Ammon's horn (tissue), 1 donor: ENCODE measurements around the gene C5orf52.
A peak's percentile ranks its signal among the peaks of the same experiment; 100 is the strongest.
"Not testable (repeated sequence)": the region's sequence is repeated elsewhere in the genome, so short reads cannot be mapped to it uniquely, and the experiment has no call there.

Experiments used
- DNase-seq: peaks from one replicate; pipeline ENCODE4 v3.0.0-alpha.2; 2016; ENCODE audit warnings: low spot score

C5orf52 gene

DNA sequence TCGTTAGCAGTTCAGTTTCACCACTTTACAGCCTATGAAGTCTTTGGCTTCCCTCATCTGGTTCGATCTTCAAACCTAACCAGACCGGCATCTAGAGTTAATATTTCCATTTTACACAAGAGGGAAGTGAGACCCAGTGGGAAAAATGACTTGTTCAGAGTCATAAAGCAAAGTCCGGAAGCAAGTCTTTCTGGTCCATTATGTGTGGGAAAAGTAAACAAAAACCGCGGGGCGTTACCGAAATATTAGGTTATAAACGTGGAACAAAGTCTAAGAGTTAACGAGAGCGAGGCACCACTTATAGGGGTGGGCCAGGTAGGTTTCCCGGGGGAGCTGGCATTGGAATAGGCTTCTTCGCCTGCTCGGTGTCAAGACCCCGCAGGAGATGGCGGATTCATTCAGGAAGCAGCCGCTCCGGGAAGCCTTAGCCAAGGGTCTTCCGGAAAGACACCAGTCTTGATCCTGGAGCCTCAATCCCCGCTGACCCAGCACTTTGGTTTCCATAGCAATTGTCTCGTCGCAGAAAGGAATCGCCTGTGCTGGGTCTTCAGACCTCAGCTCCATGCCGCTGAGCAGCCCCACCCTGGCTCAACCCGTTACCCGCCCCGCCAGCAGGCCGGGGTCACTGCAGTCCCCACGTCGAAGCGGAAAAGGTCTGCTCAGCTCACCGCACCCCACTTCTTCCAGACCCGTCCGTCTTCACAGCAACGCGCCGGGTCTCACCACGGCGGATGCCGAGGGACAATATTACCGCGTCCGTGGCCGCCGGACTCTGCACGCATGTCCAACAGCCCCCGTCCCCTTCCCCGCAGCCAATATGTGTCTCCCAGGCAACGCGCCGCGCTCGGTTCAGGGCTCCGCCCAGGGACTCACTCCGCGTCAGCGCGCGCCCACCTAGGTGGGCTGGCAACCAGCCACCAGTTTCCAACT is at the start of gene C5orf52:
Gene C5orf52, plus strand, starts transcription at position 872 of the 930 bp plus-strand sequence. CDS start 82 bp downstream, outside the sequence.
- DNase-seq, result peak; percentile 17

DNA sequence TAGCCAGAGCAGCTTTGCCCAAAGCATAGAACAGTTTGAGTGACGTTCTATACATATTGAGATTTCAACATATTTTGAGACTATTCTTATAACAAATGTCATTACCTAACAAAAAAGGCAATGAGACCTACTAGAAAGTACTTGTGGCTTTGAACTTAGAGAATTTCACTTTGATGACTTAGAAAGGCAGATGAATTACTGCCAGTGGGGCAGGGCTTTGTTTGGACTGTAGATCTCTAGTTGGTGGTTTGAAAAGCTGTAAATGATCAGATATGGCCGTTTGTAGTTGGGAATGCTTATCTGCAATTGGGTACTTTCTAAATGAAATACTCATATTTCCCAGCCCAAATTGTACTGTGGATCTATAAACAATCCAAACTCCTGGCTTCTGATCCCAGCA is 47.2 kb upstream of the C5orf52 start:
- DNase-seq, result no peak

DNA sequence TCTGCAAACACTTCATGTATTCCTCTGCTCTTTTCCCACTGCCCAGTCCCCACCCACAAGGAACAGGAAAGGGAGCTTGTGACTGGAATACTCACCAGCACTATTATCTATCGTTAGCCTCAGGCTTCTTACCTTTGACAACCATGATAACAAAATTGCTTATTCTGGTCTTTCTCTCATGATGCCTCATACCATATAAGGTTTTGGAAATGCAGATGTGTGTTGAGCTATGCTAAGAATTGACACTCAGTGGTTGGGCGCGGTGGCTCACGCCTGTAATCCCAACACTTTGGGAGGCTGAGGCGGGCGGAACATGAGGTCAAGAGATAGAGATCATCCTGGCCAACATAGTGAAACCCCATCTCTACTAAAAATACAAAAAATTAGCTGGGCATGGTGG is 44.5 kb upstream of the C5orf52 start:
- no peak for DNase-seq

DNA sequence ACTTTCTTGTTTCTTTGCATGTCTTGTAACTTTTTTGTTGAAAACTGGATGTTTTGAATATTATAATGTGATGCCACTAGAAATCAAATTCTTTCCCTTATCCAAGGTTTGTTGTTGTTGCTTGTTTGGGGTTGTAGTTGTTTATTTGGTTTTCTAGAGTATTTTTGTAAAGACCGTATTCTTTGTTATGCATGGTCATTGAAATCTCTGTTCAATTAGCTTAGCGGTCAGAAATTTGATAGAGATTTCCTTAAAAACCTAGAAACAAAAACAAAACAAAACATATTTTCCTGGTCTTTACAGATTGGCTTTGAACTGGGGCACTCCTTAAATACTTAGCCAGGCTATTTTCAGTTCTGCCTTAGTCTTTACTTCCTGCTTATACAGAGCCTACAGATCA is 41.0 kb upstream of the C5orf52 start:
- no peak for DNase-seq

DNA sequence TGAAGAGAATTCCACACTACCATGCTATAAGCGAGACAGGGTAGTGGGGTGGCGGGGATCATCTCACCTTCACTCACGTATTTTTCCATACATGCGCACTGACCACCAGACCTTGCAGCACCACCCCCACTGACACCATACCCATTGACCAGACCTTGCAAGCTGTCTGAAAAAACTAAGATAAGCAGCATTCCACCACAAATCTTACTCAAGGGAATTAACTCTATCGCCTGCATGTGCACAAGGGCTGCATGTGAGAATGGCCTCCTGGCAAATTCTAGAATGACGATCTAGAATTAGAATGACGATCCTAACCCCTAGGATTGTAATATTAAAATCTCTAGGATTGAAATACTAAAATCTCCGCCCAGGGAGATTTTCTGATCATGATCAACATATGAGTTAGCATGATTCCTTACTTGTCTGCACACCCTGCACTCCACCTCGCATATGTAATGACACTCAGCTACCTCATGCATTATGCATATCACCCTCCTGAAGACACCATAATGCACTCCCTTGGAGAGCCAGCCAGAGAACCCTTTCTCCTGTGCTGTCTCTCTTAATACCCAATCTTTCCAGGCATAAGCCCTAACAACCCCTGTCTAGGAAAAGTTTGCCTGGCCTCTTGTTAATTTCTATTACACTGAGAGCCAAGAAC is 30.8 kb upstream of the C5orf52 start:
- no peak for DNase-seq

DNA sequence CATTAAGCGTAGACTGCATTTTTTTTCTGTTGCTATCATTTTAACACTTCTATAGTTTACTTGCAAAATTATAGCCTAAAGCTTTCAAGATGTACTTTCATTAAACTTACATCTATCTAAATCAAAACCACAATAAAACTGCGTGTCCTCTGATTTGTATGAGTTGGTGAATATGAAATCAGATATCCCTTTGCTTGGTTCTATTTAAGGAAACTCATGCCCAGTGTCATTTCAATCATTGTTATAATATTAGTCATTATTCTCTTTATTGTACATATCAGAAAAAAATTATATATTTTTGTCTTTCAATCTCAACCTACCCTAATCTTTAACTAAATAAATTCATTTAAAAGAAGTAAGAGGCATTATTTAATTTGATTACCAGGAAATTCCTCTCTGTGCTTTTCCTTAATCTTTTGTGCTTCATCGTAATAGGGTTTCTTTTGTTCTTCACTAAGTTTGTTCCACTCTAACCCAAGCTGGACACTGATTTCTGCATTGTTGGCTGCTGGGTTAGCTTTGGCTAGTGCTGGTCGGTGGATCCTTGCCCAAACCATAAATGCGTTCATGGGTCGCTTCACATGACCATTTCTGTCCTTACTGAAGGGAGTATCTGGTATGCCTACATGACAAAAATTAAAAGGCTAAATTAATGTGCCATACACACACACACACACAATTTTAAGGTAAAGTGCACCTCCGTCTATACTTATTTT is 22.9 kb upstream of the C5orf52 start:
- DNase-seq, result no peak

DNA sequence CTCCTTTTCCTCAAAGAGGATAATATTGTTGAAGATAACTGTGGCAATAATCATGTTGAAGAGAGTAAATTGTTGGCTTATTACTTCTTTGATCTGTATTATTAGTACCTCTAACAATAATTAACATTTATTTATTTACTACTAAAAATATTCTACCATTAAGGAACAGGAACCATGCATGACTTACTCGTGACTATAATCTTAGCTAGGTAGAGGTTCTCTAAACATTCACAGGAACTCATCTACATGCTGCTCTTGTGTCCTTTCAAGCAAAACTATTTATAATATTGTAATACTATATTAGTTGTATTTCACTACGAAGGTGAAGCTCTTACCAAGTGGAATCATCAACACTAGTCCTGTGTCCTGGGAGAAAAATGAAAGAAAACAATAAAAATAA is 22.2 kb upstream of the C5orf52 start:
- DNase-seq, result no peak

DNA sequence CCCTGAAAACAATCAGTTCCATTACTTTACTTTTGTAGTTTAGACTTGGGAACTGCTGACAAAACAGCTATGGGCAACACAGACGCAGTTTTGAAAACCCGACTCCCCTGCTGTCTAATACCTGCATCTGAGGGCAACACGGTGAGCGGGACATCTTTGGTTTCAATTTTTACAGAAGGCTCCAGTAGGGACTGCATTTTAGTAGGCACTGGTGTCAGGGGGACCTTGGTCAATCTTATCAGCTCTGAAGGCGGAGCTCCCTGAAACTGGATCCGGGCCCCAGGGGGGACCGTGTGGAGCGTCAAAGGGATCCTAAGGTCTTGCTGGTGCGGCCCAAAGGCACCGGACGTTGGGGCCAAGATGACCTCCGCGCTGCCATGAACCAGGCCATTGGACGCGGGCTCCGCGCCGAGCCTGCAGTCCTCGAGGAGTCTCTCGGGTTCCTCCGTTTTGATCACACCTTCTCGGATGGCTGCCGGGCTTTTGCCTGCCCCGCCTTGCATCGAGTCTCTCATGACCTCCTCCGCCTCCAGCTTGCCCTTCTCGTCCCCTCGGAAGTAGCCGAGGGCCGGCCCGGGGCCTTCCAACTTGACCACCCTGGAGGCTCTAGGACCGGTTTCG is 20.2 kb upstream of the C5orf52 start:
- DNase-seq, result no peak

DNA sequence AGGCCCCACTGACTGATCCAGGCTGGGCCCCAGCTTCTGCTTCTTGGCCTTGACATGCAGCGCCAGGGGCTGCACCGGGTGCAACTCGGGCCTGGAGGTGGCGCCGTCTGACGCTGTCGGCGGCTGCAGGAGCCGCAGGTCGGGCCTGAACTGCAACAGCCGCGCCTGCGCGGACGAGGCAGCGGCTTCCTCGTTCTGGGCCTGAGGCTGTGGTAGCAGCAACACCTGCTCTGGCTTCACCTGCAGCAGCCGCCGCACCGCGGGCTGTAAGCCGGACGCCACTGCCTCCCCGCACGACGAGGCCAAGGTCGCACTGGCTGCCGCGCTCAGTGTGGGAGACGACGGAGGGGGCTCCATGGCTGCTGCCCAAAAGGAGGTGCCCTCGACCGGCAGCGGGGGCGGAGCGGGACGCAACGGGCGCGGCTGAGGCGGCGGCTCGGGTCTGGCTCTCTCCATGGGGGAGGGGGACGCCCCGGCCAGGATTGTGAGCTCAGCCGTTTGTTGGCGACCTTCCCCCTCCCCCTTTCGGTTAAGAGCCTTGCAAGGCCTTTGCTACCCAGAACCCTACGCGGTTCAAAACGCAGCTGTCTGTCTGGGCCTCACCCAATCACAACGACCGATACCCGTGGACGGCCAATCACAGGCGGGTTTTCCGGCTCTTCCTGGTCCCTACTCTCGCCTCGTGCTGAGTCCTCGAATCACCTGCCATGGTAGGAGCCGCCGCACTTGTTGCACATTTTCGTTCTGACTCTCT is 19.5 kb upstream of the C5orf52 start:
- DNase-seq, result peak; percentile 15

DNA sequence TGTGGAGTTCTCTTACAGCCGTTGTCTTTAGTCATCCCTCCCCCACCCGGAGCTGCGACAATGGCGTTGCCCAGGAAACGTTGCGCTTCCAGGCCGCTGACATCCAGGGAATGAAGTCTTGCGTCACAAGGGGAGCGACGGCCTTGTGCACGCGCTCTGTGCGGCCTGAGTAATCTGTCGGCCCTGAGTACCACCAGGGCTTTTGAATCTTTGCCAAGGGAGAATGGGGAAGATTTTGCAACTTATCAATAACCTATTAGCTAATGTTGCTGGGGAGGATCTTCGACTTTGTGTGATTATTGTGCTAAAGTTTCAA is 19.0 kb upstream of the C5orf52 start, which contains the start of gene SOX30:
Gene SOX30, minus strand, starts transcription at position 62 of the 316 bp plus-strand sequence. CDS start 360 bp downstream, outside the sequence.
- no peak for DNase-seq

DNA sequence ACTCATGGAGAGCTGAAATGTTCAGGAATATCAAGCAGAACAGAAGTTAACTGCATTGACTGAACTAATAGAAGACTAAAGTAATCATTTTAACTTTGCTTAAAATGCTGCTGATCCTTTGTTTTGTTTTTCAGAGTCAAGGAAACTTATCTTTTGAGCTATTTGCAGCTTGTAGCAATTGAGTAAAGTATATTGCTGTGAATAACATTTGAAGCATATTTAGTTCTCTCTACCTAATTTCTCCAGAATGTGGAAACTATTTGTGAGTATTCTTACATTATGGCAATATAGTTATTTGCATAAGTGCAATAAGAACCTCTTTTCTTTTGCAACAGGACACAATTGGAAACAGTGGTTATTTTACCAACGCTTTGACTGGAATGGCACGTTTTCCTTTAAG is 13.8 kb upstream of the C5orf52 start:
- no peak for DNase-seq

DNA sequence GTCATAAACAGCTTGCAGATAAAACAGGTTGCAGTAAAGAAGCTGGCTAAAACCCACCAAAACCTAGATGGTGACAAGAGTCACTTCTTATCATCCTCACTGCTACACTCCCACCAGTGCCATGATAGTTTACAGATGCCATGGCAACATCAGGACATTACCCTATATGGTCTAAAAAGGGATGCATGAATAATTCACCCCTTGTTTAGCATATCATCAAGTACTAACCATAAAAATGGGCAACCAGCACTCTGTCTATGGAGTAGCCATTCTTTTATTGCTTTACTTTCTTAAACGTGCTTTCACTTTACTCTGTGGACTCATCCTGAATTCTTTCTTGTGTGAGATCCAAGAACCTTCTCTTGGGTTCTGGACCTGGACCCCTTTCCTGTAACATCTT is 12.4 kb upstream of the C5orf52 start:
- DNase-seq, result no peak

DNA sequence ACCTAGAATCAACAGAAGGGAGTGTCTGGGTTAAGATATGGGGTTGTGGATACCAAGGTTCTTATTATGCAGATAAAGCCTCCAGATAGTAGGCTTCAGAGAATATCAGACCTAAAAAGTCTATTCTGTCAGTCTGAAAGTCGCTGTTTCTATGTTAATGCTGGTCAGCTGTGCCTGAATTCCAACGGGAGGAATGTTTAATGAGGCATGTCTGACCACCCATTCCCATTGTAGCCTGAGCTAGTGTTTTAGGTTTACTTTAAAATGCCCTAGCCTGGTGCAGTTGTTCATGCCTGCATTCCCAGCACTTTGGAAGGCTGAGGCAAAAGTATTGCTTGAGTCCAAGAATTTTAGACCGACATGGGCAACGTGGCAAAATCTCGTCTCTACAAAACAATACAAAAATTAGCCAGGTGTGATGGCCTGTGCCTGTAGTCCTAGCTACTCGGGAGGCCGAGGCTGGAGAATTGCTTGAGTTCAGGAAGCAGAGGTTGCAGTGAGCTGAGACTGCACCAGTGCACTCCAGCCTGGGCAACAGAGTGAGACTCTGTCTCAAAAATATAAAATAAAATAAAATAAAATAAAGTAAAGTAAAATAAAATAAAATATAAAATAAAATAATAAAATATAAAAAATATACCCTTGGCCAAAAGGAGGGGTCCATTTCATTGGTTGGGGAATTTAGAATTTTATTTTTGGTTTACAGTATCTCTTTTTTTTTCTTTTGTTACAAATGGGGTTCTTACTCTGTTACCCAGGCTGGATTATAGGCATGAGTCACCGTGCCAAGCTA is 11.3 kb upstream of the C5orf52 start:
- no peak for DNase-seq

DNA sequence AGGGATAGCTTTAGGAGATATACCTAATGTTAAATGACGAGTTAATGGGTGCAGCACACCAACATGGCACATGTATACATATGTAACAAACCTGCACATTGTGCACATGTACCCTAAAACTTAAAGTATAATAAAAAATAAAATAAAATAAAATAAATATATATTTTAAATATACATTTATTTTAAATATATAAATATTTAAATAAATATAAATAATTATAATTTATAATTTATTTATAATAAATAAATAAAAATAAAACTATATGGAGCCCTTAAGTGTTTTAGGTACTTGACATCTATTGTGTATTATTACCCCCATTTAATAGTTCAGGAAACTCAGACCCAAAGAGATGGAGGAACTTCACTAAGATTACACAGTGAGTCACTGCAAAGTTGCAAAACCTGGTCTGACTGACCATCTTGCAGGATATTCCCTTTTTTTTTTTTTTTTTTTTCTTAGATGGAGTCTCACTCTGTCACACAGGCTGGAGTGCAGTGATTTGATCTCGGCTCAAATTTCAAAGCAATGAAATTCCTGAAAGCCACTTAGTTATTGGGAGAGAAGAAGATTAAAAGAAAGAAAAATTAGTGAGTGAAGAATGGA is 5.8 kb upstream of the C5orf52 start:
- DNase-seq, result no peak

DNA sequence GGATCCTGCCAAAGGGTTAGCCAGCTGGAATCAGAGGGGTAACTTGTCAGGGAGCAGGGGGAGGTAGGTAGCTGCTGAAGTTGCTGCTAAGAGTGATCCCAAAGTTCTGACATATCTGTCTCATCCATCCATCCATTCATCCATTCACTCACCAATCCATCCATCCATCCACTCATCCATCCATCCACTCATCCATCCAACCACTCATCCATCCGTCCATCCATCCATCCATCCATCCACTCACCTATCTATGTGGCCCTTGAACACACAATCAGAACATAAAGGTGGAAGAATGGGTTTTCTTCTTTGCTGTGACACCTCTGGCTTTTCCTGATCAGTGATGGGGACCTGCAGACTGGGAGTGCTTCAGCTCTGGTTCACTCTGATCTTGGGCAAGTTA is 3.0 kb upstream of the C5orf52 start:
- no peak for DNase-seq

DNA sequence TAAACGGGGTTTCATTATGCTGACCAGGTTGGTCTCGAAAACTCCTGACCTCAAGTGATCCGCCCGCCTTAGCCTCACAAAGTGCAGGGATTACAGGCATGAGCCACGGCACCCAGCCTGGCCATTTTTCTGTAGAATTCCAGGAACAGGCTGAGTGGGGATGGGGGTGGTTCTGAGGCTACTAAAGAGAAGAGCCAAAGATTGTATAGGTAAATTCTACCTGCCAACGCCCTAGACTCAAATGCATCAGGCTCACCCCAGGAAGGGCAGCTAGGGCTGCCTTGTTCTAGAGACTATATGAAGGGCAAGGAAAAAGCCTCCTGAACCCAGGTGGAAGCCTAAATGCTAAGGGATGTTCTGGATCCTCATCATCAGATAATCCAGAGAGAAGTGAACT is 1.6 kb upstream of the C5orf52 start:
- DNase-seq, result no peak

DNA sequence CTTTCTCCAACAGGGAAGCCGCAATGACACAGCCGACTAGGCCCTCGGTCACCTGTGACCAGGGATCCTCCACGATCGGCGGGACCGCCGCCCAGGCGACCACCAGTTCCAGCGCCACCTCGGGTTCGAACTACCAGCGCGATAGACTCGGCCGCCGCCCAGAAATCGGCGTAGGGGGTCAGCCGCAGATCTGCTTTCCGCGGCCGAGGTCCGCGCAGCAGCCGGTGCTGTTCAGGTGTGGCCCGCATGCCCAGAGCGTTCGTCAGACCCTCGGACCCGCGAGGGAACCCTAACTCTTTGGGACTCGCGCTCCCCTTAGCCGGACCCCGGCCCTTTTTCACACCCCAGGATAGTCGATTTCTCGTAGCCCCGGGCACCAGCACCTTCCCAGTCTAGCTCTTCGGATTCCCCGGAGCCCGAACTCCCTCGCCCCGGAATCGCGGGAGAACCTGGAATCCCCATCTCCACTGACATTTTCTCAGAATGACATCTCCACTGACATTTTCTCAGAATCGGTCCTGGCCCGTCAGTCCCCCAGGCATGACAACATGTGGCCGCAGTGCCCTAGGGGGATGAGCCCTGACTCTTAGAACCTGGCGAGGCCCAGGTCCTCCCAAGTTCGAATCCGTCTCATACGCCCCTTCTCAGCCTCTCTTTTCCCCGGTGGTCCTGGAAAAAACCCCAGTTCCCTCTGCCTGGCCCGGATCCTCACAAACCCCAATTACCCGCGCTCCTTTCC is 428 bp downstream of the C5orf52 start:
- no peak for DNase-seq

DNA sequence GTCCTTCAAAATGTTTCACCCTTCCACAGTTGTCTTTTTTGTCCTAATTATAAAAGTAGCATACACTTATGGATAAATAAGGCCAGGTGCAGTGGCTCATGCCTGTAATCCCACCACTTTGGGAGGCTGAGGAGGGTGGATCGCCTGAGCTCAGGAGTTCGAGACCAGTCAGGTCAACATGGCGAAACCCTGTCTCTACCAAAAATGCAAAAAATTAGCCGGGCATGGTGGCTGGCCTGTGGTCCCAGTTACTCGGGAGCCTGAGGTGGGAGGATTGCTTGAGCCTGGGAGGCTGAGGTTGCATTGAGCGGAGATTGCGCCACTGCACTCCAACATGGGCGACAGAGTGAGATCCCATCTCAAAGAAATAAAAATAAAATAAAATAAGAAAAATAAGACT is 1.6 kb downstream of the C5orf52 start:
- DNase-seq, result no peak

DNA sequence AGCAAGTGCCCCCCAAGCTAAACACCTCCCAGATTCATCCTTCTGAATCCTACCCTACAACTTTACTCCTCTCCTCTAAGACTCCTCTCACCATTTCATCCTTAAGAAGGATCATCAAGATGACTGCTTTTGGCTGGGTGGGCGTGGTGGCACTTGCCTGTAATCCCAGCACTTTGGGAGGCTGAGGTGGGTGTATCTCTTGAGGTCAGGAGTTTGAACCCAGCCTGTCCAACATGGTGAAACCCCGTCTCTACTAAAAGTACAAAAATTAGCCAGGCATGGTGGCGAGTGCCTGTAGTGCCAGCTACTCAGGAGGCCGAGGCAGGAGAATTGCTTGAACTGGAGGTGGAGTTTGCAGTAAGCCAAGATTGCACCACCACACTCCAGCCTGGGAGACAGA is 3.0 kb downstream of the C5orf52 start:
- not testable (repeated sequence) for DNase-seq

DNA sequence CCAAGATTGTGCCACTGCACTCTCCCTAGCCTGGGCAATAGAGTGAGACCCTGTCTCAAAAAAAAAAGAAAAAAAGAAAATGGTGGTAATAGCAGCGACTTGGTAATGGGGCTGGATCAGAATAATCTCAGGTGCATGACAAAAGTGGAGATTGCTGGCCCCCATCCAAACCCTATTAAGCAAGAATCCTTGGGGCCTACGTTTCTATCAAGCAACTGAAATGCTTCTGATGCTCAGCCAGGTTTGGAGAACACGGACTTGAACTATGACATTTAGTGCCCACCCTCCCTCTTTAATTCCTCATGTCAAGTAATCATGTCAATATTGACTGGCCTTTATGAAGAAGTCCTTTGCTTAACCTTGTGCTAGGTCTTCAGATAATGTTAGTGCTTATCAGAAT is 6.6 kb downstream of the C5orf52 start:
- DNase-seq, result no peak
